ENCODE results near the gene TBX3. TPM values are rescaled to one million over a fixed set of nuclear protein-coding genes. Genes with fewer than 3 reads are reported as not detected.
"Not testable (repeated sequence)": the region's sequence is repeated elsewhere in the genome, so short reads cannot be mapped to it uniquely, and the experiment has no call there.

TBX3 gene
- 102 and 130 TPM in 2 replicates for total RNA-seq (ENCODE audit: low replicate concordance)
- long read RNA-seq, partial matches to known transcripts: 111 of 128 reads
- long read RNA-seq, other reads (novel, unspliced or antisense): 16 of 128 reads

- H3K4me3 Mint-ChIP-seq: peak within 1 kb of the TSS; percentile 98
- DNase-seq (ENCODE audit: extremely low spot score, unreplicated experiment): peak; percentile 96
- peak within 1 kb of the TSS; percentile 98 for H3K27ac Mint-ChIP-seq
- H3K9me3 Mint-ChIP-seq: no peaks in the 10 kb centered on the region
- H3K36me3 Mint-ChIP-seq: peaks cover 25% of the 10 kb centered on the region
- H3K4me1 Mint-ChIP-seq (ENCODE audit: unreplicated experiment): peaks cover 41% of the 10 kb centered on the region
- peak; percentile 82 for TF ChIP-seq CTCF (conservative IDR thresholded peaks at IDR 0.05)
- peaks cover 65% of the 10 kb centered on the region for H3K27me3 Mint-ChIP-seq
Observed at GRCh38 chr12:114684098-114684869, at the start of gene TBX3. Gene TBX3, minus strand, starts transcription at chr12:114684175. Its CDS starts 975 bp downstream, at chr12:114683200.

GRCh38 chr12:114732426-114733030, 48.6 kb upstream of the TBX3 start:
- H3K4me1 Mint-ChIP-seq (ENCODE audit: unreplicated experiment): peaks cover 17% of the 10 kb centered on the region
- H3K27ac Mint-ChIP-seq: no peak overlapping the region
- no peak overlapping the region for H3K4me3 Mint-ChIP-seq

GRCh38 chr12:114729731-114730130, 45.8 kb upstream of the TBX3 start:
- no peaks in the 10 kb centered on the region for H3K27me3 Mint-ChIP-seq
- no peaks in the 10 kb centered on the region for H3K9me3 Mint-ChIP-seq
- H3K4me1 Mint-ChIP-seq (ENCODE audit: unreplicated experiment): peaks cover 23% of the 10 kb centered on the region
- DNase-seq (ENCODE audit: extremely low spot score, unreplicated experiment): no peak
- H3K36me3 Mint-ChIP-seq: peaks cover 5% of the 10 kb centered on the region
- H3K4me3 Mint-ChIP-seq: no peak overlapping the region
- no peak overlapping the region for H3K27ac Mint-ChIP-seq
- no peak for TF ChIP-seq CTCF (conservative IDR thresholded peaks at IDR 0.05)

More at GRCh38 chr12:114732426-114733030, 48.6 kb upstream of the TBX3 start:
- H3K36me3 Mint-ChIP-seq: peaks cover 5% of the 10 kb centered on the region
- TF ChIP-seq CTCF (conservative IDR thresholded peaks at IDR 0.05): no peak
- no peak for DNase-seq (ENCODE audit: extremely low spot score, unreplicated experiment)
- no peaks in the 10 kb centered on the region for H3K27me3 Mint-ChIP-seq
- H3K9me3 Mint-ChIP-seq: no peaks in the 10 kb centered on the region

- no peak overlapping the region for H3K4me3 Mint-ChIP-seq
Observed at GRCh38 chr12:114726092-114726710, 42.2 kb upstream of the TBX3 start.

GRCh38 chr12:114722176-114722575, 38.2 kb upstream of the TBX3 start:
- not testable (repeated sequence) for H3K4me3 Mint-ChIP-seq; DNase-seq (ENCODE audit: extremely low spot score, unreplicated experiment); H3K36me3 Mint-ChIP-seq; H3K9me3 Mint-ChIP-seq; H3K27ac Mint-ChIP-seq; H3K27me3 Mint-ChIP-seq
- H3K4me1 Mint-ChIP-seq (ENCODE audit: unreplicated experiment): peaks cover 12% of the 10 kb centered on the region

More at GRCh38 chr12:114726092-114726710, 42.2 kb upstream of the TBX3 start:
- Mint-ChIP-seq H3K36me3 (peaks cover 5% of the 10 kb centered on the region), H3K27me3 (no peaks in the 10 kb centered on the region), H3K9me3 (no peaks in the 10 kb centered on the region), H3K4me1 (ENCODE audit: unreplicated experiment) (peaks cover 18% of the 10 kb centered on the region), H3K27ac (no peak overlapping the region)
- no peak for DNase-seq (ENCODE audit: extremely low spot score, unreplicated experiment)
- TF ChIP-seq CTCF (conservative IDR thresholded peaks at IDR 0.05): no peak

All from type B pancreatic cell (in vitro differentiated cells).